Activated T-helper 17 cell treated with anti-CD3 and anti-CD28 coated beads, Interleukin-2, amount 50 U/mL, for 72 hours (primary cell): ENCODE measurements around the gene ADAMTS6. TPM values are rescaled to one million over a fixed set of nuclear protein-coding genes. Genes with fewer than 3 reads are reported as not detected.

Experiments used
- ATAC-seq: fragments of 150-1000 bp; cut with Tn5 transposase; replicated peaks from 2 replicates; pipeline ENCODE4 v1.10.0; 2021; ENCODE audit warnings: mild to moderate bottlenecking, moderate library complexity
- H3K27ac Mint-ChIP-seq: one replicate; pipeline ENCODE4 v1.8.0; 2022; ENCODE audit warnings: mixed read lengths
- H3K27me3 Mint-ChIP-seq: one replicate; pipeline ENCODE4 v1.8.0; 2022; ENCODE audit warnings: mixed read lengths
- H3K36me3 Mint-ChIP-seq: one replicate; pipeline ENCODE4 v1.8.0; 2022; ENCODE audit warnings: low read depth, mild to moderate bottlenecking, mixed read lengths
- H3K4me1 Mint-ChIP-seq: one replicate; pipeline ENCODE4 v1.8.0; 2022; ENCODE audit warnings: mixed read lengths
- H3K4me3 Mint-ChIP-seq: one replicate; pipeline ENCODE4 v1.8.0; 2022; ENCODE audit warnings: mild to moderate bottlenecking, mixed read lengths
- H3K9me3 Mint-ChIP-seq: one replicate; pipeline ENCODE4 v1.8.0; 2022; ENCODE audit warnings: mixed read lengths
- total RNA-seq, 2 donors: library from RNA; stranded (reverse); gene quantifications; one replicate each; pipeline ENCODE4 v1.2.3, GENCODE V29; 2022

The ADAMTS6 gene
- total RNA-seq, 2 donors from 2014 or later = 1.2 to 1.4 TPM

DNA sequence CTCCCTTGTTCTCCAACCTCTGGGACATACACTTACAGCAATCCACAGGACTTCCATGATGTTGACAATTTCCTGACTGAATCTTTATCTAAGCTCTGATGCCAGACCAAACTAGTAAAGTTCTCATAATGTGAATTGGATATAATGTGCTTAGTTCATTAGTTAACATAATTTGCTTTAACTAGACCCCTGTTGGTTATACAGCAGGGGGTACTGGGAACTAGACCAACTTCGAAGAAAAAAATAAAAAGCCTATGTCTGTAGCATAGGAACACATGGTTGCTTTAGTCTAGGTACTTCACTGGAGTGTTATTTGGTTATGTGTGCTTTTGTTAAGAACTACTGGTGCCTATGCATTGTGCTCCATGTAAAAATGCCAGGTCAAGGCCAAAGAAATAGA, 173.8 kb downstream of the ADAMTS6 start:
- no peaks in the 10 kb centered on the region for H3K36me3 Mint-ChIP-seq
- H3K27ac Mint-ChIP-seq = no peak overlapping the region
- no peaks in the 10 kb centered on the region for H3K9me3 Mint-ChIP-seq
- no peak overlapping the region for H3K4me3 Mint-ChIP-seq
- ATAC-seq = no peak
- H3K4me1 Mint-ChIP-seq = no peaks in the 10 kb centered on the region
- H3K27me3 Mint-ChIP-seq = no peaks in the 10 kb centered on the region

GRCh38 chr5:65307088-65307487, 174.6 kb downstream of the ADAMTS6 start:
- no peak for ATAC-seq
- H3K36me3 Mint-ChIP-seq = no peaks in the 10 kb centered on the region
- no peak overlapping the region for H3K4me3 Mint-ChIP-seq
- no peaks in the 10 kb centered on the region for H3K27me3 Mint-ChIP-seq
- H3K4me1 Mint-ChIP-seq = no peaks in the 10 kb centered on the region
- no peak overlapping the region for H3K27ac Mint-ChIP-seq
- H3K9me3 Mint-ChIP-seq = no peaks in the 10 kb centered on the region

DNA sequence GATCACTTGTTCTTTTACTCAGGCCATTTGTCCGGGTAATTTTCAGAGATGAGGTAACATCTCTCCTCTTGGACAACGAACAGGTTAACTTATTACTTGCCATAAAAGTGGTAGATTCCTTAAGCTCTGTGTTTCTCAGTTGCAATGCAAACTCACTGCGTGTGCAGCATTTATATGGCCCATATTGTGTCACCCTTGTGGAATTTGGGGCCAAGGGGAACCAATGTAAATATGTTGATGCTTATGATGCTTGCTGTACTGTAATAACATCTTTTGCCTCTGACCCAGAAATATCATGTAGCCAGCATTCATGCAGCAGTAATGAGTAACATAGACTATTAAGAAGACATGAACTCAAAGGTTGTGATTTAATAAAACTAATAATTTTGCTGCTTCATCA, 175.8 kb downstream of the ADAMTS6 start:
- Mint-ChIP-seq H3K36me3 (no peaks in the 10 kb centered on the region), H3K9me3 (no peaks in the 10 kb centered on the region), H3K4me1 (no peaks in the 10 kb centered on the region), H3K4me3 (no peak overlapping the region), H3K27ac (no peak overlapping the region), H3K27me3 (no peaks in the 10 kb centered on the region)
- no peak for ATAC-seq

DNA sequence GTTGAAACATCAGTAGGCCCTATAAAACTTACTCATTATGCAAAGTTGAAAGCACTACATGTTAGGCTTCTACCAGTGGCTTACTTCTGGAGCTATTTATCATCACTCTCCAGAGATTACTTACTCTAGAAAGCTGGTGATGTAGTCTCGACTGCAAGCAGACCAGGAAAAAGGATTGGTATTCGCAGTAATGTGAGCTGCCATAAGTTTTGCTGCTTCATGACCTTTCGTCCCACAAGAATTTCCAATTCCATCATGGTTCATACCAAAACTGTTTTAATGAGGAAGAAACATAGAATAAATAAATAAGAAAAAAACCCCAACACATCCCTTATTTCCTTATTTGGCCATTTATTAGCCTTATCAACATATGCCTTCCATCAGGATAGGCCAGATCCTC, 181.9 kb downstream of the ADAMTS6 start:
- Mint-ChIP-seq H3K4me1 (no peaks in the 10 kb centered on the region), H3K9me3 (no peaks in the 10 kb centered on the region), H3K36me3 (no peaks in the 10 kb centered on the region), H3K27ac (no peak overlapping the region), H3K4me3 (no peak overlapping the region), H3K27me3 (no peaks in the 10 kb centered on the region)
- no peak for ATAC-seq

GRCh38 chr5:65296067-65296466, 185.7 kb downstream of the ADAMTS6 start:
- no peak overlapping the region for H3K27ac Mint-ChIP-seq
- H3K27me3 Mint-ChIP-seq = no peaks in the 10 kb centered on the region
- no peak overlapping the region for H3K4me3 Mint-ChIP-seq
- H3K4me1 Mint-ChIP-seq = no peaks in the 10 kb centered on the region
- H3K9me3 Mint-ChIP-seq = no peaks in the 10 kb centered on the region
- H3K36me3 Mint-ChIP-seq = no peaks in the 10 kb centered on the region
- no peak for ATAC-seq

DNA sequence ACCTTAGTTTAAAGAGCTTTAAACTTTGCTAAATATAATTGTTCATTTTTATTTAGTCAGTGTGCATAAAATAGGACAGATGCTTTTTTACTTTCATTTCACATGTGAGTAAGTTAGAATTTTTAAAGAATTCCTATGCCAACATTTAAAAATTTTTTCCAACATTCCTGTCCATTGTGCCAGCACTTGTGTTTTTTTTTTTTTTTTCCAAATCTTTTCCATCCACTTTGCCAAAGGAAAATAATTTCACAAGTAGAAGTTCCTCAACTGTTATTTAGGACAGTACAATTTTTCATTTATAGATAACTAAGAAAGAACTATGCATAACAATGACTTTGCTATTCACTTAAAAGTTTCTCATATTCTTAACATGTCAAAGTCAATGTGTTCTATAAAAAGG, 189.5 kb downstream of the ADAMTS6 start:
- Mint-ChIP-seq H3K4me3 (no peak overlapping the region), H3K27ac (no peak overlapping the region), H3K4me1 (no peaks in the 10 kb centered on the region), H3K27me3 (no peaks in the 10 kb centered on the region), H3K9me3 (no peaks in the 10 kb centered on the region), H3K36me3 (no peaks in the 10 kb centered on the region)
- ATAC-seq = no peak

- no peaks in the 10 kb centered on the region for H3K27me3 Mint-ChIP-seq
- H3K36me3 Mint-ChIP-seq = no peaks in the 10 kb centered on the region
- no peak overlapping the region for H3K27ac Mint-ChIP-seq
- H3K4me1 Mint-ChIP-seq = no peaks in the 10 kb centered on the region
- ATAC-seq = no peak
- H3K9me3 Mint-ChIP-seq = no peaks in the 10 kb centered on the region
- no peak overlapping the region for H3K4me3 Mint-ChIP-seq
Observed at GRCh38 chr5:65290677-65291076, 191.0 kb downstream of the ADAMTS6 start.

DNA sequence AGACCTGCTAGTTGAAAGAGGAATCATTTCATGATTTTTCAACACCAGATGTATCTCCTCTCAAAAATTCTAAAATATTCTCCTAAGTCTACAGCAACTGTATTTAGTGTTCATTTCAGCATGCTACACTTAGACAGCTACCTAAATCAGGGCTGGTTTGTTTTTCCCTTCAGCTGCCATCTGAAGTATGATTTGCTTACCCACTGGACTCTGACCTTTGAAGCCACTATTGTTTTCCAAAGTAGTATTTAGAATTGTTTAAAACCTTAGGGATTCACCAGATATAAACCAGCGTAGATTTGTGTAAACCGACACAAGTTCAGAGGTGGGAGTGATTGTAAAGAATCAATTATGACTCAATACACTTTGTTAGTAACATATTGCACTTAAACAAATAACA, 193.1 kb downstream of the ADAMTS6 start:
- no peak for ATAC-seq
- Mint-ChIP-seq H3K4me3 (no peak overlapping the region), H3K27me3 (no peaks in the 10 kb centered on the region), H3K36me3 (no peaks in the 10 kb centered on the region), H3K27ac (no peak overlapping the region), H3K9me3 (no peaks in the 10 kb centered on the region), H3K4me1 (no peaks in the 10 kb centered on the region)

DNA sequence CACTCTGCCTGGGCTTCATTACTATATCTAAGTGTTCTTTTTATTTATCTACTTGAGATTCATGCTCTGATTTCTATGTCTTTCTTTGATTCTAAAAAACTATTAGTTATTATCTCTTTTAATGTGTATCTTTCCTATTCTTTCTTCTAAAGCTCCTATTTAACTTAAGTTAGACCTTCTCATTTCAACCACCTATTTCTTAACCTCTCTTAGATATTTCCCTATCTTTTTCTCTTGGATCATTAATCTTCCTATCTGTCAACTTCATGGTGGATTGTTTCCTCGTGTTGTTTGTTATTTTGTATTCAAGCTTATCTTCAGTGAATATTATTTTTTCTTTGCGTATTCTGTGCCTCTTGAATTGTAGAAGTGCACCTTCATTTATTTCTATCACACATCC, 202.1 kb downstream of the ADAMTS6 start:
- no peaks in the 10 kb centered on the region for H3K36me3 Mint-ChIP-seq
- no peak overlapping the region for H3K27ac Mint-ChIP-seq

GRCh38 chr5:65276178-65276890, 205.4 kb downstream of the ADAMTS6 start:
- no peak overlapping the region for H3K4me3 Mint-ChIP-seq
- no peak for ATAC-seq
- peaks cover 4% of the 10 kb centered on the region for H3K27me3 Mint-ChIP-seq
- peaks cover 4% of the 10 kb centered on the region for H3K9me3 Mint-ChIP-seq
- no peak overlapping the region for H3K27ac Mint-ChIP-seq
- no peaks in the 10 kb centered on the region for H3K4me1 Mint-ChIP-seq
- no peaks in the 10 kb centered on the region for H3K36me3 Mint-ChIP-seq

More for the DNA sequence above, 202.1 kb downstream of the ADAMTS6 start:
- Mint-ChIP-seq H3K4me1 (no peaks in the 10 kb centered on the region), H3K9me3 (peaks cover 4% of the 10 kb centered on the region), H3K4me3 (no peak overlapping the region), H3K27me3 (peaks cover 4% of the 10 kb centered on the region)
- ATAC-seq = no peak

DNA sequence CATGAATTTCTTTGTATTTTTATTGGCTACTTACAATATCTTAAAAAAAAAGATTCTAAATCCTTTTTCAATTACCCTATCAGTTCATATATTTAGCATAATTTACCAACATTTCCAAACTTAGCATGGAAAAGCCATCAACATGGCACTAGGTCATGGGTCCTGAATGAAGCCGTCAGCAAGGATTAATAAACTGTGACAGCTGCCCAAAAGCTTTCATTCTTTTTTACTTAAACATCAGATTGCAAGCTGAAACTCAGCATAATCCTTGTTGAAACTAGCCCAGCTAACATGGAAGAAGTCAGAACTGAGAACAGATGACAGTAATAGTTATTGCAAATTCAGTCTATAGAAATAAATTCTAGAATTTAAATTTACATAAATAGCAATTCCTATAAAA, 209.8 kb downstream of the ADAMTS6 start:
- no peaks in the 10 kb centered on the region for H3K4me1 Mint-ChIP-seq
- ATAC-seq = no peak
- no peaks in the 10 kb centered on the region for H3K27me3 Mint-ChIP-seq
- no peaks in the 10 kb centered on the region for H3K9me3 Mint-ChIP-seq
- no peaks in the 10 kb centered on the region for H3K36me3 Mint-ChIP-seq
- H3K4me3 Mint-ChIP-seq = no peak overlapping the region
- no peak overlapping the region for H3K27ac Mint-ChIP-seq

DNA sequence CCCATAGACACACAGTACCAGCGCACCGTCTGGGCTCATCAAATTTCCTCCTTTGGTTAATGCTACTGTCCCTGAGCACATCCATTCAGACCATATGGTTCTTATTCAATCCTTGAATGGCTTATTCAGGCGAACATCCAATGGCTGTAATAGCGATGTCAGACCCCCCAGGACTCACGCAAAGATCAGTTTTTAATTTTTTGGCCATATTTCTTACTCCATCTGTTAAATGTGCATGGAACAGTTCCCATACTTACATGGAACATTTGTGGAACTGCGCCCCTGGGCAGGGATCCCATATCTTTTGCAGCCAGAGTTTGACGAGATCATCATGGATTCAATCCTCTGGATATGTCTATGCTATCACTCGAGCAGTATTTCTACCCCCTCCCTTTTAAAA, 213.2 kb downstream of the ADAMTS6 start:
- H3K27ac Mint-ChIP-seq = no peak overlapping the region
- H3K9me3 Mint-ChIP-seq = no peaks in the 10 kb centered on the region
- no peaks in the 10 kb centered on the region for H3K27me3 Mint-ChIP-seq
- H3K4me3 Mint-ChIP-seq = no peak overlapping the region
- no peaks in the 10 kb centered on the region for H3K4me1 Mint-ChIP-seq
- H3K36me3 Mint-ChIP-seq = no peaks in the 10 kb centered on the region
- no peak for ATAC-seq

DNA sequence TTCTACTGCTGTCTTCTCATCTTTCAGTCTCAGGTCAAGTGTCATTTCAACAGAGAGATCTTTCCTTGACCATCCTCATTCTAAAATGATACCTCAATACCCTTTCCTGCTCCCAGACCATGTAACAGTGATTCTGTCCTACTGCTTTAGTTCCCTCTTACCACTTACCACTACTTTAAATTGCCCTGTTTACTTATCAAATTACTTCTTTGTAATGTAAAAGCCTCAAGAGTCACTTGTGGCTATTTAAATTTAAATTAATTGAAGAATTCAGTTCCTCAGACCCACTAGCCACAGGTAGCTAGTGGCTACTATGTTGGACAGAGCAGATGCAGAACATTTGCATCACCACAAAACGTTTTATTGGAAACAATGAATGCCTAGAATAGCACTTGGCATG, 217.3 kb downstream of the ADAMTS6 start:
- H3K27me3 Mint-ChIP-seq = no peaks in the 10 kb centered on the region
- no peaks in the 10 kb centered on the region for H3K4me1 Mint-ChIP-seq
- H3K27ac Mint-ChIP-seq = no peak overlapping the region
- no peak overlapping the region for H3K4me3 Mint-ChIP-seq
- H3K36me3 Mint-ChIP-seq = no peaks in the 10 kb centered on the region
- ATAC-seq = no peak
- H3K9me3 Mint-ChIP-seq = no peaks in the 10 kb centered on the region

GRCh38 chr5:65263321-65263720, 218.4 kb downstream of the ADAMTS6 start:
- no peak for ATAC-seq

GRCh38 chr5:65262649-65263059, 219.1 kb downstream of the ADAMTS6 start:
- Mint-ChIP-seq H3K9me3 (no peaks in the 10 kb centered on the region), H3K27me3 (no peaks in the 10 kb centered on the region), H3K36me3 (no peaks in the 10 kb centered on the region), H3K4me3 (no peak overlapping the region), H3K27ac (no peak overlapping the region), H3K4me1 (no peaks in the 10 kb centered on the region)
- ATAC-seq = no peak

More at GRCh38 chr5:65263321-65263720, 218.4 kb downstream of the ADAMTS6 start:
- Mint-ChIP-seq H3K27me3 (no peaks in the 10 kb centered on the region), H3K36me3 (no peaks in the 10 kb centered on the region), H3K4me3 (no peak overlapping the region), H3K4me1 (no peaks in the 10 kb centered on the region), H3K27ac (no peak overlapping the region), H3K9me3 (no peaks in the 10 kb centered on the region)

- no peaks in the 10 kb centered on the region for H3K36me3 Mint-ChIP-seq
- H3K27ac Mint-ChIP-seq = no peak overlapping the region
- no peaks in the 10 kb centered on the region for H3K9me3 Mint-ChIP-seq
- H3K4me1 Mint-ChIP-seq = no peaks in the 10 kb centered on the region
- no peak overlapping the region for H3K4me3 Mint-ChIP-seq
- no peak for ATAC-seq
- H3K27me3 Mint-ChIP-seq = no peaks in the 10 kb centered on the region
Observed at GRCh38 chr5:65262096-65262495, 219.6 kb downstream of the ADAMTS6 start.
